Activated naive CD4-positive, alpha-beta T cell treated with Interleukin-2 at 50 U/mL for 16 hours (primary cell): Measurements from ENCODE around the gene RNF121.

Experiments used
- DNase-seq: peaks from one replicate; pipeline ENCODE4 v3.0.0-alpha.2; 2020

The RNF121 gene

DNA sequence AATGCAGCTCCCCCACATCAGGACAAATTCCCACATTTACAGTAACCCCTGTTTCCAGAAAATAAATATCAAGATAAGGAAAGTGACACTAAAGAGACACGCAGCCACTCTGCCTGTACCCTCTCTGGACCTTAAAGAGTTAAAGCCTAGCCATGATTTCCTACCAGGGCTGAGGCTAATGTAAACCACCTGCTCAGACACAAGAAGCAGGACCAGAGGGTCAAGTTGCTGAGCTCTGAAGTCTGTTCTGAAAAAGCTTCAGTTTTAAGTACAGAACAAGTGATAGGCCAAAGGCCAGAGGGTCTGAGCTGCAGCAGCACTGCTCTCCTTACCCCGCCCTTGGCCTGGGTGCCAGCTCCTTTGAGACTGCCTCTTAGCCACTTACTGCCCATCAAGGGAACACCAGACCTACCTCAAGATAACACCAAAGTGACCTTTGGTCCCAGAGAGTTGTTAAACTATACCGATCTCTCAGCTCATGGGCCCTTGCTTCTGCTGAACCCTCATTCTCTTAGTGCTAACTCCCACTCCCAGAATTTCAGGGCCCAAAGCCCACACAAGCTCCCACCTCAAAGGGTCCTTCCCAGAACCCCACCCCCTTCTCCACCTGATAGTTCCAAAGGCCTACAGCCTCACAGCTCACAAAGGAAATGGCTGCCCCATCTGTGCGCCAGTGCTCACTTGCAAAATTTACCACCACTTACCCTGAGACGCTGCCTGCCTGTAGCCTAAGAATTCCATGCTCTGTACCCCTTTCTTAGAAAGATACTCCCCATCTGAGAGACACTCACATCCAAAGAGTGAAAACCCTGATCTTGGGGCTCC lies 110.4 kb downstream of the RNF121 start:
- no peak for DNase-seq

- no peak for DNase-seq
These were observed 111.1 kb downstream of the RNF121 start for GRCh38 chr11:72039856-72040401.

- DNase-seq = peak; percentile 77
These were observed 111.9 kb downstream of the RNF121 start for GRCh38 chr11:72040491-72041363.

GRCh38 chr11:72041364-72042063 lies 112.7 kb downstream of the RNF121 start:
- DNase-seq = peak; percentile 49

DNA sequence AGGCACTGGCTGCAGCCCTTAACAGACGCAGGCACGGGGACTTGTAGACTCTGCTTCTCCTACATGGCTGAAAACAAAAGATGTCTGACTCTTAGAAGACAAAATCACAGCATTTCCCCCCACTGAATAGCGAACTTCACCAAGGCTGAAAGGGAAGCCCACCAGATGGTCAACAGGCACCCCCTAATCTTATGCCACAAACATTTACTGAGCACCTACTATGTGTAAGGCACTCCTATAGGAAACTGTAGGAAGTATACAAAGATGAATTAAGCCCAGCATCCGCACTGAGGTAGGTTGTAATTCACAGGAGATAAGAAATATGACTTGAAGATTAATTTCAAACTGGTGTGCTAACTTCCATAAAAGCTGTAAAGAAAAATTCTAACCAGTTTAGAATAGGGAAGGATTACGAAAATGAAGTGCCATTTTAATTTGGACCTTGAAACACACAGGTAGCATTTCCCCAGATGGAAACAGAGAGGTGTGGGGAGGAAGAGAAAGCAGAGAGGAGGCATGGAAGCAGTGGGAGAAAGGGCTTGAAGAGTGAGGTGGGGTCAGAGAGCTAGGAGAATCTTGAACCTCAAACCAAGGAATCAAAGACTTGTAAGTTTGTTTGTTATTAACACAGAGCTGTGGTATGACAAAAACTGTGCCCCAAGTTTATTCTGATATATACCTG lies 113.4 kb downstream of the RNF121 start:
- DNase-seq = no peak

- no peak for DNase-seq
These were observed 117.0 kb downstream of the RNF121 start for GRCh38 chr11:72045849-72046248.
